ENCODE measurements around the gene HOXB4.

Gene HOXB4

DNA sequence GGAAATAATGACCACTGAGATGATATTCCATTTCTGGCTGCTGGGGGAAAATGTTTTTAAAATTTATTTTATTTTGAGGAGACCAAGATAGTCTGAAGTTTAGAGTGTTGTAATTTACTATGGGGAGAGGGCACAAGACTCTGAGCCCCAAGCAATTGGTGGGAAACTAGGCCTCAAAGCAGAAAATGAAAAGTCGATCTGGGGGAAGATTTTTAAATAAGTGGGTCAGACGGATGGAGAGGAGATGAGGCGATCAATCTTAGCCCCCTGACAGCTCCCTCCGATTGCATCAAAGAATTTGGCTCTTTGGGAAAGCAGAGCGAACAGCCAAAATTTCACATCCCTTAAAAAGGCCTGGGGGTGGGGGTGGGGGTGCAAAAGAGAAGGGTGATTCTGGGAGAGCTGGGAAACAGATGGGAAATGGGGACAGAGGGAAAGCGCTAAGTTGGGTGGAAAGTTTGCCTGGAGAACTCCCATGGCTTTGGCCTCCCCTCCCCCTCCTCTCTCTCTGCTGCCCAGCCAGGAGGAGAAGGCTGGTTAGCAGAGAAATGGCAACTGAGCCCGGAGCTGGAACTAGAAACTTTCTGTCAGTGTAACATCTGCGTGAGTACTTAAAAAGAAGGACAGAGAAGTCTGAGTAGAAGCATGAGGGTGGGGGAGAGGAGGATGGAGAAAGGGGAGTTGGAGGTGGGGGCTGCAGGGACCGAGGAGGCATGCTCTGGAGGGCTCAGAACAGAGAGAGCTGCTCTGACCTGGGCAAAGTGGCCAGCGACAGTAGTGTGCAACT, 31.8 kb downstream of the HOXB4 start:
- DNase-seq (ENCODE audit: extremely low read depth, insufficient read length): no peak
- Histone ChIP-seq H3K27me3 (replicated peaks; ENCODE audit: control insufficient read depth, insufficient read depth, low read length) (no peaks in the 10 kb centered on the region), H3K36me3 (ENCODE audit: control insufficient read depth, insufficient read depth, low read length) (no peaks in the 10 kb centered on the region), H3K4me3 (replicated peaks; ENCODE audit: low read depth, low read length) (no peak overlapping the region)
- TF ChIP-seq, protein P1, sequence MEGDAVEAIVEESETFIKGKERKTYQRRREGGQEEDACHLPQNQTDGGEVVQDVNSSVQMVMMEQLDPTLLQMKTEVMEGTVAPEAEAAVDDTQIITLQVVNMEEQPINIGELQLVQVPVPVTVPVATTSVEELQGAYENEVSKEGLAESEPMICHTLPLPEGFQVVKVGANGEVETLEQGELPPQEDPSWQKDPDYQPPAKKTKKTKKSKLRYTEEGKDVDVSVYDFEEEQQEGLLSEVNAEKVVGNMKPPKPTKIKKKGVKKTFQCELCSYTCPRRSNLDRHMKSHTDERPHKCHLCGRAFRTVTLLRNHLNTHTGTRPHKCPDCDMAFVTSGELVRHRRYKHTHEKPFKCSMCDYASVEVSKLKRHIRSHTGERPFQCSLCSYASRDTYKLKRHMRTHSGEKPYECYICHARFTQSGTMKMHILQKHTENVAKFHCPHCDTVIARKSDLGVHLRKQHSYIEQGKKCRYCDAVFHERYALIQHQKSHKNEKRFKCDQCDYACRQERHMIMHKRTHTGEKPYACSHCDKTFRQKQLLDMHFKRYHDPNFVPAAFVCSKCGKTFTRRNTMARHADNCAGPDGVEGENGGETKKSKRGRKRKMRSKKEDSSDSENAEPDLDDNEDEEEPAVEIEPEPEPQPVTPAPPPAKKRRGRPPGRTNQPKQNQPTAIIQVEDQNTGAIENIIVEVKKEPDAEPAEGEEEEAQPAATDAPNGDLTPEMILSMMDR (IDR thresholded peaks at IDR 0.05; ENCODE audit: insufficient read depth, low read length, poor library complexity, severe bottlenecking): no peak

DNA sequence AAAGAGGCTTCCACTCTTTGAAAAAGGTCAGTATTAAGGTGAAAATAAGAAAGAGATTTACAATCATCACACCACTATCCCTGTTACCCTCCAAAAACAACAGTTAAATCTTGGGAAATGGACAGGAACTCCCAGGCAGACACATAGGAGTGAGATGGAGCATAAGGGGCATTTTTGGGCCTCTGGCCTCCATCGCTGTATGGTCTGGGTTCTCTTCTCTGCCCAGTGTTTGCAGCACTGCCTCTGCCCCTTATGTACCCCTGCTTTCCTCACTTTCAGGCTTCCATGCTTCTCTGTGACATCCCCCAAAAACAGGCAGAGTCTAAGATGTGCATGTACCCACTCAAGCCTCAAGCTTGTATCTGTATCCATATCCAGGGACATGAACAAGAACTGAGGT, 32.6 kb downstream of the HOXB4 start:
- H3K36me3 ChIP-seq (ENCODE audit: control insufficient read depth, insufficient read depth, low read length): no peaks in the 10 kb centered on the region
- no peak overlapping the region for H3K4me3 ChIP-seq (replicated peaks; ENCODE audit: low read depth, low read length)
- no peak for DNase-seq (ENCODE audit: extremely low read depth, insufficient read length)
- no peaks in the 10 kb centered on the region for H3K27me3 ChIP-seq (replicated peaks; ENCODE audit: control insufficient read depth, insufficient read depth, low read length)
- TF ChIP-seq, protein P1 (IDR thresholded peaks at IDR 0.05; ENCODE audit: insufficient read depth, low read length, poor library complexity, severe bottlenecking): no peak

DNA sequence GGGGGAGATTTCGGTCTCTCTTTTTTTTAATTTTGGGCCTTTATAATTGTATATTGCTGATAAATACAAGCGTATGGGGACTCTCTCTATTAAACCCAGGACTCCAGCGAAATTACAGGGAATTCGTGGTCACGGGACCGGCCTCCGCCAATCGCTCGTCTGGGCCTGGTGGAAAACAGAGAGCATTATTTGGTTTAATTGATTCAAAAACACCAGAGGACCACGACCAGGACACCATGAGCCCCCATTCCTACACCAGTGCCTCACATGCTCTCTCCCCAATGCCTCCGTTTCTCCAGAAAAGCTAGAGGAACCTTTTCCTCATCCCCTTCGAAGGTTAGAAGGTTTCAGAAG, 33.2 kb downstream of the HOXB4 start, which contains the start of gene HOXB2:
Gene HOXB2 (minus strand): TSS at position 88 of the 354 bp plus-strand sequence. CDS start 198 bp downstream, outside the sequence.
- Histone ChIP-seq H3K27me3 (replicated peaks; ENCODE audit: control insufficient read depth, insufficient read depth, low read length) (no peaks in the 10 kb centered on the region), H3K4me3 (replicated peaks; ENCODE audit: low read depth, low read length) (peak within 1 kb of the TSS; percentile 56)

DNA sequence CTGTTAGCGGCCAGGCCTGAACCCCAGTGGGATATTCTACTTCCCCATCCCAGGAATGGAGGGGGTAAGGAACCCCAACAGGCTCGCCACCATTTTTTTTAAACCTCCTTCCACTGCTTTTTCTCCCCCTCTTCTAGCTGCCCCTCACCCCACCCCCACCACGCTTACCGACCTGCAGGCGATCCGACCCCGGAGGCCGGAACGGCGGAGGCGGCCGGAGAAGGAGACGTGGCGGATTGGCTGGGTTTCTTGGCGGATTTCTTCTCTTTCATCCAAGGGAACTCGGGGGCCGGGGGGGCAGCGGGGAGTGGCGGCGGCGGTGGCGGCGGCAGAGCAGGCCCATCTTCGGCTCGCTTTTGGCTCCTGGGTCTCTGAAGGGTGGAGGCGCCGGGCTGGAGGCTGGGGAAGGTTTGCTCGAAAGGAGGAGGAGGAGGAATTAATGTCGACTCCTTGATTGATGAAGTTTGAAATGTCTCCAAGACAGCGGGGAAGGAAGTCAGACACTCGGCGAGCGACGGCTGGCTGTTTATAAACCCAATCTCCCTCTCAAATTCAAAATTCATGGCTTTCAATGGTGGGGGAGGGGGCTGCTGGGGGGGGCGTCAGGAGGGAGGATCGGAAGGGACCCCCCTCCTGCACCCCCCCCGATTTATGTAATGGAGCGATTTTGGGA, 33.7 kb downstream of the HOXB4 start:
- DNase-seq (ENCODE audit: extremely low read depth, insufficient read length): peak; percentile 38

More for the DNA sequence above, 33.2 kb downstream of the HOXB4 start, which contains the start of gene HOXB2:
- no peaks in the 10 kb centered on the region for H3K36me3 ChIP-seq (ENCODE audit: control insufficient read depth, insufficient read depth, low read length)
- no peak for DNase-seq (ENCODE audit: extremely low read depth, insufficient read length)
- TF ChIP-seq, protein P1 (IDR thresholded peaks at IDR 0.05; ENCODE audit: insufficient read depth, low read length, poor library complexity, severe bottlenecking): no peak

DNA sequence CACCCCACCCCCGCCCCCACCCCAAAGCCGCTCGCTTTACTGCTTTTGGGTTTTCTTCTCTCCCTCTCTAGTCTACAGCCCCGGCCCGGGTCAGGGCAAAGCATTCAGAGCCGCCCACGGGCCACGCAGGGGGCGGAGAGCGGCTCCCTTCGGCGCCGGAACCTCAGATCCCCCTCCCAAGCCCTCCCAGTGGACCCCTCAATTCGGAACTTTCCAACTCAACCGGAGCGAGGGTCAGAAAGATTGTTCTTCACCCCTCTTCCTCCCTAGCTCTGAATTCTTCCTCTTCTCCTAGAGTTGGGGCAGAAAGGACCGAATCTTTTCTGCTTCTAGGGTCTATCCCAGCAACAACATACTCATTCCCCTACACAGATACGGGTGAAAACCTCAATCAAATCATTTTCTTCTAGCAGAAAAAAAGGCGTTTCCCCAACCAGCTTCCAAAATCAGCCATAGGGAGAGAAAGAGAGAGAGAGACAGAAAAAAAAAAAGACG, 34.2 kb downstream of the HOXB4 start:
- H3K27me3 ChIP-seq (replicated peaks; ENCODE audit: control insufficient read depth, insufficient read depth, low read length): no peaks in the 10 kb centered on the region
- no peak for DNase-seq (ENCODE audit: extremely low read depth, insufficient read length)
- no peaks in the 10 kb centered on the region for H3K36me3 ChIP-seq (ENCODE audit: control insufficient read depth, insufficient read depth, low read length)
- TF ChIP-seq, protein P1 (IDR thresholded peaks at IDR 0.05; ENCODE audit: insufficient read depth, low read length, poor library complexity, severe bottlenecking): no peak
- H3K4me3 ChIP-seq (replicated peaks; ENCODE audit: low read depth, low read length): peak overlapping the region; percentile 56

More for the DNA sequence above, 33.7 kb downstream of the HOXB4 start:
- TF ChIP-seq, protein P1 (IDR thresholded peaks at IDR 0.05; ENCODE audit: insufficient read depth, low read length, poor library complexity, severe bottlenecking): no peak
- Histone ChIP-seq H3K36me3 (ENCODE audit: control insufficient read depth, insufficient read depth, low read length) (no peaks in the 10 kb centered on the region), H3K4me3 (replicated peaks; ENCODE audit: low read depth, low read length) (peak overlapping the region; percentile 56), H3K27me3 (replicated peaks; ENCODE audit: control insufficient read depth, insufficient read depth, low read length) (no peaks in the 10 kb centered on the region)
